Measurements from ENCODE around the gene PFKM.

DNA sequence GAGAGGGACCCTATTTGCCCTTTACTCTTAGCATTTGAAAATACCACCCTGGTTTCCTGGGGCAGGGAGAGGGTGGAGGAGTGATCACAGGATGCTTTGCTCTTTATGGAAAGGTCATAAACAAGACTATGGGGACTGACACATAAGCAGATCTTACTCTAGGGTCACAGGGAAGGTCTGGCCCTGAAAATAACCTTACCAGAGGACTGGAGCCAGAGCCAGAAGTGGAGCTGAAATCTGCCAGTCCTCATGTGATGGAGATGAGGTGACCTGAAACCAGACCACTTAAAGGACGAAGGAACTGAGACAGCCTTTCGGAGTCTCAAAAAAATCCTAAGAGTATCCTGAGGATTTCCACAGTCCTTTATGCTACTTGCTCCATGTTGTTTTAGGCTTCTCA, 12.4 kb downstream of the PFKM start:
- TF ChIP-seq SP1 (IDR thresholded peaks at IDR 0.05), result no peak
- no peak for TF ChIP-seq RAD21 (IDR thresholded peaks at IDR 0.05)
- TF ChIP-seq, protein P1, sequence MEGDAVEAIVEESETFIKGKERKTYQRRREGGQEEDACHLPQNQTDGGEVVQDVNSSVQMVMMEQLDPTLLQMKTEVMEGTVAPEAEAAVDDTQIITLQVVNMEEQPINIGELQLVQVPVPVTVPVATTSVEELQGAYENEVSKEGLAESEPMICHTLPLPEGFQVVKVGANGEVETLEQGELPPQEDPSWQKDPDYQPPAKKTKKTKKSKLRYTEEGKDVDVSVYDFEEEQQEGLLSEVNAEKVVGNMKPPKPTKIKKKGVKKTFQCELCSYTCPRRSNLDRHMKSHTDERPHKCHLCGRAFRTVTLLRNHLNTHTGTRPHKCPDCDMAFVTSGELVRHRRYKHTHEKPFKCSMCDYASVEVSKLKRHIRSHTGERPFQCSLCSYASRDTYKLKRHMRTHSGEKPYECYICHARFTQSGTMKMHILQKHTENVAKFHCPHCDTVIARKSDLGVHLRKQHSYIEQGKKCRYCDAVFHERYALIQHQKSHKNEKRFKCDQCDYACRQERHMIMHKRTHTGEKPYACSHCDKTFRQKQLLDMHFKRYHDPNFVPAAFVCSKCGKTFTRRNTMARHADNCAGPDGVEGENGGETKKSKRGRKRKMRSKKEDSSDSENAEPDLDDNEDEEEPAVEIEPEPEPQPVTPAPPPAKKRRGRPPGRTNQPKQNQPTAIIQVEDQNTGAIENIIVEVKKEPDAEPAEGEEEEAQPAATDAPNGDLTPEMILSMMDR (IDR thresholded peaks at IDR 0.05; ENCODE audit: low read depth, low read length, missing input control), result no peak
- no peak for TF ChIP-seq JUND (IDR thresholded peaks at IDR 0.05)
- TF ChIP-seq EGR1 (IDR thresholded peaks at IDR 0.05; ENCODE audit: low read depth in 2 of 2), result no peak
- no peak for TF ChIP-seq ATF3 (IDR thresholded peaks at IDR 0.05)
